Measurements from ENCODE around the gene GNA15.
"Not testable (repeated sequence)": the region's sequence is repeated elsewhere in the genome, so short reads cannot be mapped to it uniquely, and the experiment has no call there.

Gene GNA15

GRCh38 chr19:3189702-3190469 is 54.1 kb downstream of the GNA15 start:
- no peak for TF ChIP-seq CTCF (IDR thresholded peaks at IDR 0.05; ENCODE audit: insufficient read depth, low read depth, low read length, missing control alignments)
- DNase-seq (ENCODE audit: low read depth) = no peak
- H3K4me3 ChIP-seq (ENCODE audit: low read depth, low read length) = no peak overlapping the region

- DNase-seq (ENCODE audit: low read depth) = no peak
- TF ChIP-seq CTCF (IDR thresholded peaks at IDR 0.05; ENCODE audit: insufficient read depth, low read depth, low read length, missing control alignments) = no peak
- H3K4me3 ChIP-seq (ENCODE audit: low read depth, low read length) = no peak overlapping the region
These were observed 54.6 kb downstream of the GNA15 start for GRCh38 chr19:3190470-3190770.

- TF ChIP-seq CTCF (IDR thresholded peaks at IDR 0.05; ENCODE audit: insufficient read depth, low read depth, low read length, missing control alignments) = no peak
- no peak overlapping the region for H3K4me3 ChIP-seq (ENCODE audit: low read depth, low read length)
- DNase-seq (ENCODE audit: low read depth) = no peak
These were observed 55.3 kb downstream of the GNA15 start for GRCh38 chr19:3190921-3191805.

- H3K4me3 ChIP-seq (ENCODE audit: low read depth, low read length); DNase-seq (ENCODE audit: low read depth): not testable (repeated sequence)
These were observed 55.9 kb downstream of the GNA15 start for GRCh38 chr19:3191806-3192104.

- TF ChIP-seq CTCF (IDR thresholded peaks at IDR 0.05; ENCODE audit: insufficient read depth, low read depth, low read length, missing control alignments) = no peak
- DNase-seq (ENCODE audit: low read depth) = no peak
These were observed 56.4 kb downstream of the GNA15 start for GRCh38 chr19:3192228-3192635.

GRCh38 chr19:3192684-3193083 is 56.9 kb downstream of the GNA15 start:
- TF ChIP-seq CTCF (IDR thresholded peaks at IDR 0.05; ENCODE audit: insufficient read depth, low read depth, low read length, missing control alignments) = no peak
- DNase-seq (ENCODE audit: low read depth) = no peak
- H3K4me3 ChIP-seq (ENCODE audit: low read depth, low read length) = no peak overlapping the region

More at GRCh38 chr19:3192228-3192635, 56.4 kb downstream of the GNA15 start:
- H3K4me3 ChIP-seq (ENCODE audit: low read depth, low read length) = no peak overlapping the region

GRCh38 chr19:3193256-3194105 is 57.6 kb downstream of the GNA15 start:
- no peak for TF ChIP-seq CTCF (IDR thresholded peaks at IDR 0.05; ENCODE audit: insufficient read depth, low read depth, low read length, missing control alignments)
- no peak for DNase-seq (ENCODE audit: low read depth)
- H3K4me3 ChIP-seq (ENCODE audit: low read depth, low read length) = no peak overlapping the region
